HG02763 (cell line): Measurements from ENCODE around the gene CFAP74.

Experiments used
- ATAC-seq: cut with Tn5 transposase; IDR thresholded peaks from one replicate; pipeline ENCODE4 v1.9.1; 2021; ENCODE audit warnings: mild to moderate bottlenecking, moderate library complexity; ENCODE audit not compliant: unreplicated experiment

CFAP74 gene

DNA sequence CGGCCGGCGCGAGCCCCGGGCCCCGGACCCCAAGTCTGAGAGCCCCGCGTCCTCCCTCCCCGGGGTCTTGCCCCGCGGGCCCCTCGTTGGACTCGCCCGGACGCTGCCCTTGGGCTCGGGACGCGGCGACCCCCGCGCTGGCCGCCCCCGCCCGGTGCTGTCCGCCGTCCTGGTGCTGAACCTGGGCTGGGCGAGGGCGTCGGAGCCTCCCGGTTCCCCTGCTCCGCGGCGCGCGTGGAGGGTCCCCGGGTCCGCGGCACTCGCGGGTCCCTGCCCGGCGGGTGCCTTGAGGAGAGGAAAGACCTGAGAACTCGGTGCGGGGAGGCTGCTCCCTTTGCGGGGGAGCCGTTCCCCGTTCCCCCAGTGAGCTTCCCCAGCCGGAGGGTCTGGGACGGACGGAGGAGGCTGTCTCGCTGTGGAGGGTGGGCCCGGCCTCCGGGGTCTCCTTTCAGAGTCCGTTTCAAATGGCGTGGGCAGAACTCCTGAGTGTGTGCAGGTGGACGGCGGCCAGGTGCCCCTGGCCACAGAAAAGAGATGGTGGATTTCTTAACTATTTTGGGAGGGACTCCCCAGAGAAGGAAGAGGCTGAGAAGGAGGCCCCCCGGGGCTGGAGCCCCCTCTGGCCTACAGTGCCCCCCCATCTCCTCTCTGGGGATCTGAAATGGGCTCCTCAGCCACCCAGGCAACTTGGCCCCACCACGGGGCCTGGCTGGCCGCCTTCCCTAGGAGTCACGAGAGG, 16.2 kb upstream of the CFAP74 start:
- no peak for ATAC-seq

GRCh38 chr1:2019172-2019543, 15.6 kb upstream of the CFAP74 start, which contains the start of gene GABRD:
GABRD (plus strand) TSS chr1:2019345; CDS start chr1:2019424, 79 bp downstream.
- ATAC-seq, result no peak

GRCh38 chr1:2018217-2019171, 14.9 kb upstream of the CFAP74 start:
- ATAC-seq, result no peak

- ATAC-seq, result no peak
Observed at GRCh38 chr1:2016123-2016522, 12.5 kb upstream of the CFAP74 start.

DNA sequence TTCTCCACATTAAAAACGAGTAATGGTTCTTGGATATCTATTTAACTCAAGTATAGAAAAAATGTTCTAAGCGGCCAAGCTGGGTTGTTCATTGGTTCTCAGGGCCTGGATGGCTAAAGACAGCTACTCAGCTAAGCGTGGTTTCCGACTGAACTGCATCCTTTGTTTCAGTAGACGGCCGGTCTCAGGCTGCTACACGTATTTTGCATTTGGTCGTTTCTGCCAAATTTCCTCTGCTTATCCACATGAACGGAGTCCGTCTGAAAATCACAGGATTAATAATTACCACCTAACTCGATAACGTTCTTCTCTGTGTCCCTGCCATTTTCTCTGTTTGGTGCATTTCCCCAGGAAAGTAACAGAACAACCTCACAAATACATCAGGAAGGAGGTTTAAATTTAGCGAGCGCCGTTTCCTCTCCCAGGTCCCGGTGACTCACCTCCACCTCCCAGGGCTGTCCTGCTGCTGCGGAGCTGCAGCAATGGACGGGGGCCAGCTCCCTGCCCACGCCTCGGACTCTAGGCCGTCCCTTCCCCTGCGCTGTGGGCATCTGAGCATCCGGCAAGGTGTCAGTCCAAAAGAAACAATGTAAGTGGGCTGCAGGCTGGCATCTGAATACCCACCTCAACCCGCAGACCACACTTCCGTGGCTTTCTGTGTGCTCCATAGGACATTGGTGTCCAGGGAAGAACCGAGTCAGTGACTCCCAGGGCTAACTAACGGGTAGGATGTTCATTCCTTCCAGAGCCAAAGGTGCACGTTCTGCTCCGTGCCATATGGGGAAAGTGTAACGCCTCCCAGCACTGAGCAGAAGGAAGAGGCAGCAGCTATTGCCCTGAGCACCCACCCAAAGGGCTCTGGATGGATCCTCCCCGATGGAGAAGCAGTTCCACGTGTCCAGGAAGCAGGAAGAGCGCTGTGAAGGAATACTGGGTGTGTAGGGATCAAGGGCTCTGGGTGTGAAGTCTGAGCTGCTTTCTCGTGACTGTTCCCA, 11.5 kb upstream of the CFAP74 start:
- ATAC-seq, result no peak

DNA sequence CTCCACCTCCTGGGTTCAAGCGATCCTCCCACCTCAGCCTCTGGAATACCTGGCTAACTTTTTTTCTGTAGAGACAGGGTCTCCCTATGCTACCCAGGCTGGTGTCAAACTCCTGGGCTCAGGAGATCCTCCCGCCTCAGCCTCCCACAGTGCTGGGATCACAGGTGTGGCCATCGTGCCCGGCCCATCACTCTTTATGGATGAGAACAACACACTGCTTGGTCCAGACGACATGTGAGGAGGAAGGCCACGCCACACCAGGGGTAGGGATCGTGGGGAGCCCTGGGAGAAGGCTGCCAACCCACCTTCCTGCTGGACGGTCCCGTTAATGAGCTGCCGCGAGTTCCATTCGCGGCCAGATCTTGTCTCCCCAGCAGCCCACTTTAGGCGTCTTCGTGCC, 10.6 kb upstream of the CFAP74 start:
- ATAC-seq, result no peak

DNA sequence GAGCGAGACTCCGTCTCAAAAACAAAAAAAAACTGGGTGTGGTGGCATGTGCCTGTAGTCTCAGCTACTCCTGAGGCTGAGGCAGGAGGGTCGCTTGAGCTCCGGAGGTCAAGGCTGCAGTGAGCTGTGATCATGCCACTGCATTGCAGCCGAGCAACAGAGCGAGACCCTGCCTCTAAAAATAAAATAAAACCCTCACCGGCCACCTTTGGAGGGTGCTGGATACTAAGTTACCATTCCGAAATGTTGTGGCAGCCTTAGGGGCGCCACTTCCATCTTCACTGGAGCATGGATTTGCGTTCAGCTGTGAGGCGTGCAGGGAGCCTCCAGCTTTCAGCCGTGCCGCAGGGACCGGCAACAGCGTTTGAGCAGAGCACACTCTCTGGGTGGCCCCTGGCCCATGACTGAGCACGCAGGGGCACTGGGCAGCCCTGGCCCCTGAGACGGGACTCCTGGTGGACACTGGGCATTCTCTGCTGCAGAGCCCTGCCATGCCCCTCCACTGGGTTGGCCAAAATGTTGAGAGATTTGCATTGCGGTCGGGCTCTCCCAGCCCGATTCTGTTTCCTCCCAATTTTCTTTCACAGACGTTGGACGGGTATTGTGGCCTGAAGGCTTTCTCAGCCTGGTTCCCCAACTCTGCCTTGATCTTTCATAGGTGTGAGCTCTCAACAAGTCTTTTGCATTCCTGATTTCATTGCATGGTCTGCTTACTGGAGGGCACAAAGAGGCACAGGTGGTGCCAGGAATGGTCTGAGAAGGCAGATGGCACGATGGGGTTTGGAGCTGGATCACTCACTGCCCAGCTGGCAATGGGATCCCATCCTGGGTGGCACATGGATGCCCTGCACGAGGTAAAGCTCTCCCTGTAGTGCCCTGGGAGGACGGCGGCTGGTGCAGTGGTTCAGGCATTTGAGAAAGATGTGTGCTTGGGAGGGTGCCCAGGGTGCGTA, 5.8 kb upstream of the CFAP74 start:
- no peak for ATAC-seq

DNA sequence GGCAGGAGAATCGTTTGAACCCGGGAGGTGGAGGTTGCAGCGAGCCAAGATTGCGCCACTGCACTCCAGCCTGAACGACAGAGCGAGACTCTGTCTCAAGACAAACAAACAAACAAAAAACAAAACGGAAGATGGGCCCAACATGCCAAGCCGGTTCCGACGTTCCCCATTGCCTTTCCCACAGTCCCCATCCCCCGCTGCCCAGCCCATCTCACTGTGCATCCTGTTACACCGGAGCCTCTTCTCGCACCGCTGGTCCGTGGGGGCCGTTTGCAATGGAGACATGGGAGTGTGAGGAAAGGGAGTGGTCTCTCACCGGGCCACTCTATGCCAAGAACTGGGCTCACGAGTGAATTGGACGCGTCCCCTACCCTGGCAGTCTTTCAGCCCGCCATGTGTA, 1.3 kb upstream of the CFAP74 start:
- ATAC-seq, result no peak

GRCh38 chr1:2001773-2002411, 1.7 kb downstream of the CFAP74 start:
- ATAC-seq, result no peak

DNA sequence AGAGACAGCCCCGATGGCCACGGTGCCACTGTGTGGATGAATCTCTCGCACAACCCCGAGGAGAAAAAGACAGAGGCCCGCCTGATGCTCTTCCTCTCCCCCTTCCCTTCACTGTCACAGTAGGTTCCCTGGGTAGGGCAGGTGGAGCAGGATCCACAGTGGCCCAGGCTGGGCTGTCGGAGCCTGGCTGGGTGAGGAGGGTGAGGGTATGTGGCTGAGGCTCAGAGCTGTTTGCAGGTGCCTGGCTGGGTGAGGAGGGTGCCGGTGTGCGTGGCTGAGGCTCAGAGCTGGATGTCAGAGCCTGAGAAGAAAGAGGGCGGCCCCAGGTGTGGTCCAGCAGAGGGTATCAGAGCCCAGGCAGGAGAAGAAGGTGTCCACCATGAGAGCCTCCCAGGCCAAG, 2.7 kb downstream of the CFAP74 start:
- ATAC-seq, result no peak

DNA sequence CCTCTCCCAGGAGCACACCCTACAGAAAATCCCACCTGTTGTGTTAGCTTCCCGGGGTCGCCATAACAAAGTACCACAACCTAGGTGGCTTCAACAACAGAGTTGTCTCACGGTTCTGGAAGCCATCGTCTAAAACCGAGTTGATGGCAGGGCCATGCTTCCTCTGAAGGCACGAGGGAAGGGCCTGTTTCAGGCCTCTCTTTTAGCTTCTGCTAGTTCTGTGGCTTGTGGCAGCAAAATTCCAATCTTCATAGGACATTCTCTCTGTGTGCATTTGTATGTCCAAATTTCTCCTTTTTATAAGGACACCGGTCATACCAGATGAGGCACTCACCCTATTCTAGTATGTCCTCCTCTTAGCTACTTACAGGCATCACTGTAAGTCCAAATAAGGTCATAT, 3.2 kb downstream of the CFAP74 start:
- ATAC-seq, result no peak

DNA sequence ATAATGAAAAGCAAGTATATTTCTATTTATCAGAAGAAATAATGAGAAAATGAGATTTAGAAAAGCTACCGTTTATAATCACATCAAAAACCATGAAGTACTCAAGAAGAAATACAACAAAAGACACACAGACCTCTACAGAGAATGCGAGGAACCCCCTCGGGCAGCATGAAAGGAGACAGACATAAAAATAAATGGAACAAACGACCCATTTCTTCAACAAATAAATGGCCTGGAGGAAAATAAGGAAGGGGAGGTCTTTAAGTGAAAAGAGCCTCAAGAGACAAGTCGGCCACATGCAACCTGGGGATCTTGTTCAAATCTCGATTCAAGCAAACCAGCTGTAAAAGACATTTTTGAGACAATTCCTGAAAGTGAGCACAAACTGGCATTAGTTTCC, 6.0 kb downstream of the CFAP74 start:
- ATAC-seq, result no peak

DNA sequence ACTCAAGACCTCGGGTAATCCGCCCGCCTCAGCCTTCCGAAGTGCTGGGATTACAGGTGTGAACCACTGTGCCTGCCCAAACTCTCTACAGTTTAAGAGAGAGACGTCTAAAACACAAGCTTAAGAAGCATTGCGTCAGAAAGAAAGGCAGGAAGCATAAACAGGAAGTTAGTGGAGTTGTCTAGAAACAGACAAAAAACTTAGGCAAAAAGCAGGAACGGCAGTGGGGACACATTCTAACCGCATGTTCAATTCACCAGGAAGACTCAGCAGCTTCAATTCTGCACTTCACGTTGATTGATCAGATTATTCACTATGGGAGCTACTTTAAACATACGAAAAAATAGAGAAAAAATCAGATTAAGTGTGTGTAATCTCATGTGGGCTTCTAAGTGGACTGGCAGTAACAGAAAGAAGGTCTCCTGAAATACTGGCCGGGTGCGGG, 7.4 kb downstream of the CFAP74 start:
- no peak for ATAC-seq

DNA sequence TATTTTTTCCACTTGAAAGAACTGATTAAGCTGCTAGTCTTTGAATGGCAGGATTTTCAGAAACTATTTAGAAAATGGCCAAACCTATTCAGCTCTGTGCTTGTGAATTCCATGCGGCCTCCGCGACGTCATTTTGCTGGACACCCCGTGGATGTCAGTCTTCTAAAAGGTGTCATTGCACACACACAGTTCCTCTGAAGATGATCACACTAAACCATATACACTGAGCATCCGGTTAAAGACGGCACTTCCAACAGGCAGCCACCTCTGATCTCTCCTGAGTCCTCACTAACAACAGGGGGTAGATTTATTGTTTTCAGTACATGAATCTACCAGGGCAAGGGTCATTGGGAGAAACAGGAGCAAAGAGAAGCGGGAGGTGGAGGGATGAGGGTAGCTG, 9.1 kb downstream of the CFAP74 start:
- no peak for ATAC-seq

- ATAC-seq, result no peak
Observed at GRCh38 chr1:1990222-1990621, 13.4 kb downstream of the CFAP74 start.

GRCh38 chr1:1989789-1990188, 13.8 kb downstream of the CFAP74 start:
- no peak for ATAC-seq

- no peak for ATAC-seq
Observed at GRCh38 chr1:1989102-1989542, 14.5 kb downstream of the CFAP74 start.

DNA sequence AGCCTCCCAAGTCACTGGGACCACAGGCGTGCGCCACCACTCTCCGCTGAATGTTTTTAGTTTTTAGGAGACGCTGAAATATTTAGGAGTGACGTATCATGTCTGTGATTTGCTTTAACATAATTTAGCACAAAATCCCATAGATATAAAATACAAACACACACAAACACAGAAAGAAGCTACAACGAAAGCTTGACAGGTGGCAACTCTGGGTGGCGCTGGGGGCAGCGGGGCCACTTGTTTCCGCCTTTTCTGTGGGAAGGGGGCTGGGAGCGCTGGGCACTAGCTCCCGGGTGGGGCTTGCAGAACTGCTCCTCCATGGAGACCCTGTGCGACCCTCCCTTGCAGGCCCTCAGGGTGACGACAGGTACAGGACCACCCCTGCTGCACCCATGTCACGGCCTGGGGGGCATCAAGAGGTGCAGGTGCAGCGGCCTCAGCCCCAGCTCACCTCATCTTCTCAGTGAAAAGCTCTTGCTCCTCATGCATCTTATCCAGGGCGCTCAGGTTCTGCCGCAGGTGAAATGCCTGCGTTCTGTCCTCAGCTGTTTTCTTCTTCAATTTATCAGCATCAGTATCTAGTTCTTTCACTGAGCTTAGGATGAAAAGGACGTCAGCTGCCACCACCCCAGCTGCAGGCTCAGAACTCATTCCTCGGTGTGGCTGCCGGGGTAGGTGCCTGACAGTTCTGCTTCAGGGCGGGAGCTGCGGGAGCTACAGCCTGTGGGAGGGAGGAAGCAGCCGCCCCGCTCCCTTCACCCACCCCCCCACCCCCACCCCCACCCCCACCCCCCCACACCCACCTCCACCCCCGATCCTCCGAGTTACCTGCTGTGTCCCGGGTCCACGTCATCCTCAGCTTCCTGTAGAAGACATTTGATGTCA, 15.3 kb downstream of the CFAP74 start:
- no peak for ATAC-seq
